H1 (cell line): Measurements from ENCODE around the gene ARHGEF11. TPM values are rescaled to one million over a fixed set of nuclear protein-coding genes. Genes with fewer than 3 reads are reported as not detected.

ENCODE experiments used
- CHD7 ChIP-seq: fragments of 300-600 bp; sonication (generic); IDR thresholded peaks from 2 replicates; pipeline ENCODE4 v1.7.1; 2012; ENCODE audit warnings: low read length, moderate library complexity, mild to moderate bottlenecking, inconsistent platforms; ENCODE audit not compliant: insufficient replicate concordance
- polyA plus RNA-seq, 7 experiments: library from polyadenylated mRNA; depleted of rRNA in 3 of 7; stranded (reverse) in 5 of 7; unstranded in 2 of 7; fragments of >200 nt in 5 of 7; fragments of 200-250 nt in 2 of 7; gene quantifications; 1 replicate in 5 of 7; 2 replicates in 1 of 7; 4 replicates in 1 of 7; pipeline versions ENCODE4 v1.2.1 to v1.2.3, GENCODE V29; 2011 to 2013; ENCODE audit warnings: missing spikeins in 2 of 7, mixed read lengths in 2 of 7
- total RNA-seq: library from RNA; stranded (reverse); fragmentation: NEBNext Ultra II Directional; extraction: Animal tissue kit (Norgen Biotek cat#: 25700); gene quantifications from 2 replicates; pipeline ENCODE4 v1.2.1, GENCODE V29; 2021

ARHGEF11 gene
- total and polyA plus RNA-seq, 2 of the 8 experiments (the other 6 are each of a cell fraction or from before 2014, with no cell fraction given): 19.9 to 33.1 TPM

- no peak for TF ChIP-seq CHD7
These were observed 81.1 kb downstream of the ARHGEF11 start (continued) for GRCh38 chr1:156964441-156964840.
